ENCODE data around the gene MT1M. TPM values are rescaled to one million over a fixed set of nuclear protein-coding genes. Genes with fewer than 3 reads are reported as not detected.
"Not testable (repeated sequence)": the region's sequence is repeated elsewhere in the genome, so short reads cannot be mapped to it uniquely, and the experiment has no call there.

Gene MT1M
- total RNA-seq, 3 donors from 2014 or later: 0.48 TPM; not detected in 2

GRCh38 chr16:56665286-56666261 is 33.1 kb downstream of the MT1M start:
- Mint-ChIP-seq H3K4me1 (ENCODE audit: low read depth) (peaks cover 20% of the 10 kb centered on the region), H3K27me3 (ENCODE audit: low read depth) (peaks cover 47% of the 10 kb centered on the region)
- H3K4me3 Mint-ChIP-seq; H3K36me3 Mint-ChIP-seq (ENCODE audit: insufficient read depth); DNase-seq; ATAC-seq; H3K9me3 Mint-ChIP-seq: not testable (repeated sequence)

- peak; percentile 76 to 81 for ATAC-seq
- no peaks in the 10 kb centered on the region for H3K9me3 Mint-ChIP-seq
Observed at GRCh38 chr16:56667581-56668571, 35.4 kb downstream of the MT1M start, which contains the start of gene MT1G. TSS of gene MT1G (minus strand) at chr16:56668065. CDS start at chr16:56667993, 72 bp downstream.

GRCh38 chr16:56669005-56669839 is 36.8 kb downstream of the MT1M start, which contains the start of gene MT1H:
TSS of gene MT1H (plus strand) at chr16:56669814. CDS start at chr16:56669885, 71 bp downstream.
- no peak within 1 kb of the TSS for H3K4me3 Mint-ChIP-seq
- ATAC-seq (peak; percentile 65 to 72), DNase-seq (no peak)
- peaks cover 68% of the 10 kb centered on the region for H3K27me3 Mint-ChIP-seq (ENCODE audit: low read depth)
- no peaks in the 10 kb centered on the region for H3K36me3 Mint-ChIP-seq (ENCODE audit: insufficient read depth)
- H3K9me3 Mint-ChIP-seq: no peaks in the 10 kb centered on the region
- H3K4me1 Mint-ChIP-seq (ENCODE audit: low read depth): peaks cover 8% of the 10 kb centered on the region

More at GRCh38 chr16:56667581-56668571, 35.4 kb downstream of the MT1M start, which contains the start of gene MT1G:
- DNase-seq: no peak
- Mint-ChIP-seq H3K27me3 (ENCODE audit: low read depth) (peaks cover 61% of the 10 kb centered on the region), H3K4me1 (ENCODE audit: low read depth) (peaks cover 12% of the 10 kb centered on the region), H3K4me3 (peak within 1 kb of the TSS; percentile 38), H3K36me3 (ENCODE audit: insufficient read depth) (no peaks in the 10 kb centered on the region)

- Mint-ChIP-seq H3K36me3 (ENCODE audit: insufficient read depth) (no peaks in the 10 kb centered on the region), H3K9me3 (no peaks in the 10 kb centered on the region), H3K4me3 (no peak overlapping the region), H3K27me3 (ENCODE audit: low read depth) (peaks cover 70% of the 10 kb centered on the region), H3K4me1 (ENCODE audit: low read depth) (peaks cover 8% of the 10 kb centered on the region)
- no peak for DNase-seq
- ATAC-seq: no peak
Observed at GRCh38 chr16:56669840-56670619, 37.6 kb downstream of the MT1M start.

GRCh38 chr16:56670620-56670934 is 38.1 kb downstream of the MT1M start:
- no peak for ATAC-seq
- Mint-ChIP-seq H3K4me1 (ENCODE audit: low read depth) (peaks cover 12% of the 10 kb centered on the region), H3K4me3 (no peak overlapping the region), H3K27me3 (ENCODE audit: low read depth) (peaks cover 74% of the 10 kb centered on the region), H3K9me3 (no peaks in the 10 kb centered on the region), H3K36me3 (ENCODE audit: insufficient read depth) (no peaks in the 10 kb centered on the region)
- no peak for DNase-seq

- not testable (repeated sequence) for H3K4me3 Mint-ChIP-seq; H3K9me3 Mint-ChIP-seq; ATAC-seq; H3K36me3 Mint-ChIP-seq (ENCODE audit: insufficient read depth); DNase-seq
- H3K27me3 Mint-ChIP-seq (ENCODE audit: low read depth): peaks cover 67% of the 10 kb centered on the region
- peaks cover 16% of the 10 kb centered on the region for H3K4me1 Mint-ChIP-seq (ENCODE audit: low read depth)
Observed at GRCh38 chr16:56671691-56672090, 39.2 kb downstream of the MT1M start.

- peaks cover 16% of the 10 kb centered on the region for H3K4me1 Mint-ChIP-seq (ENCODE audit: low read depth)
- H3K27me3 Mint-ChIP-seq (ENCODE audit: low read depth): peaks cover 63% of the 10 kb centered on the region
- not testable (repeated sequence) for H3K4me3 Mint-ChIP-seq; DNase-seq; ATAC-seq; H3K36me3 Mint-ChIP-seq (ENCODE audit: insufficient read depth); H3K9me3 Mint-ChIP-seq
Observed at GRCh38 chr16:56672171-56672570, 39.7 kb downstream of the MT1M start.

- no peak for ATAC-seq
Observed at GRCh38 chr16:56672761-56673536, 40.5 kb downstream of the MT1M start.

GRCh38 chr16:56673921-56674320 is 41.5 kb downstream of the MT1M start:
- ATAC-seq: no peak
- H3K9me3 Mint-ChIP-seq: no peaks in the 10 kb centered on the region
- no peak overlapping the region for H3K4me3 Mint-ChIP-seq
- no peaks in the 10 kb centered on the region for H3K36me3 Mint-ChIP-seq (ENCODE audit: insufficient read depth)
- H3K27me3 Mint-ChIP-seq (ENCODE audit: low read depth): peaks cover 49% of the 10 kb centered on the region
- DNase-seq: no peak
- peaks cover 11% of the 10 kb centered on the region for H3K4me1 Mint-ChIP-seq (ENCODE audit: low read depth)

More at GRCh38 chr16:56672761-56673536, 40.5 kb downstream of the MT1M start:
- H3K27me3 Mint-ChIP-seq (ENCODE audit: low read depth): peaks cover 57% of the 10 kb centered on the region
- peaks cover 14% of the 10 kb centered on the region for H3K4me1 Mint-ChIP-seq (ENCODE audit: low read depth)
- no peaks in the 10 kb centered on the region for H3K9me3 Mint-ChIP-seq
- no peaks in the 10 kb centered on the region for H3K36me3 Mint-ChIP-seq (ENCODE audit: insufficient read depth)
- no peak overlapping the region for H3K4me3 Mint-ChIP-seq
- DNase-seq: no peak

GRCh38 chr16:56674570-56674969 is 42.1 kb downstream of the MT1M start:
- ATAC-seq; H3K4me3 Mint-ChIP-seq; H3K9me3 Mint-ChIP-seq; H3K36me3 Mint-ChIP-seq (ENCODE audit: insufficient read depth); DNase-seq: not testable (repeated sequence)
- Mint-ChIP-seq H3K4me1 (ENCODE audit: low read depth) (peaks cover 11% of the 10 kb centered on the region), H3K27me3 (ENCODE audit: low read depth) (peaks cover 43% of the 10 kb centered on the region)

GRCh38 chr16:56675685-56676210 is 43.3 kb downstream of the MT1M start:
- DNase-seq: peak; percentile 47
- ATAC-seq: peak; percentile 82 to 90
- peaks cover 8% of the 10 kb centered on the region for H3K4me1 Mint-ChIP-seq (ENCODE audit: low read depth)
- H3K4me3 Mint-ChIP-seq: peak overlapping the region; percentile 64
- H3K27me3 Mint-ChIP-seq (ENCODE audit: low read depth): peaks cover 31% of the 10 kb centered on the region
- H3K9me3 Mint-ChIP-seq: no peaks in the 10 kb centered on the region
- no peaks in the 10 kb centered on the region for H3K36me3 Mint-ChIP-seq (ENCODE audit: insufficient read depth)

GRCh38 chr16:56677474-56677873 is 45.0 kb downstream of the MT1M start:
- no peak overlapping the region for H3K4me3 Mint-ChIP-seq

More at GRCh38 chr16:56677474-56677873, 45.0 kb downstream of the MT1M start:
- Mint-ChIP-seq H3K27me3 (ENCODE audit: low read depth) (peaks cover 24% of the 10 kb centered on the region), H3K4me1 (ENCODE audit: low read depth) (peaks cover 17% of the 10 kb centered on the region), H3K36me3 (ENCODE audit: insufficient read depth) (no peaks in the 10 kb centered on the region), H3K9me3 (no peaks in the 10 kb centered on the region)
- ATAC-seq: no peak
- no peak for DNase-seq

All from activated T-cell treated with anti-CD3 and anti-CD28 coated beads, Interleukin-2, amount 50 U/mL, for 4 hours (primary cell).